ENCODE measurements around the gene MED13L.

Gene MED13L

GRCh38 chr12:116222358-116222757, 55.1 kb downstream of the MED13L start:
- H3K36me3 Mint-ChIP-seq (ENCODE audit: low read depth): peaks cover 29% of the 10 kb centered on the region
- DNase-seq: no peak
- peaks cover 5% of the 10 kb centered on the region for H3K4me1 Mint-ChIP-seq
- H3K4me3 Mint-ChIP-seq: no peak overlapping the region
- no peaks in the 10 kb centered on the region for H3K9me3 Mint-ChIP-seq
- H3K27me3 Mint-ChIP-seq (ENCODE audit: low read depth, poor library complexity): no peaks in the 10 kb centered on the region
- no peak for TF ChIP-seq CTCF (IDR thresholded peaks at IDR 0.05)
- H3K27ac Mint-ChIP-seq: peak overlapping the region; percentile 68

- H3K4me1 Mint-ChIP-seq: peaks cover 10% of the 10 kb centered on the region
- no peak overlapping the region for H3K4me3 Mint-ChIP-seq
- peaks cover 17% of the 10 kb centered on the region for H3K36me3 Mint-ChIP-seq (ENCODE audit: low read depth)
- H3K27ac Mint-ChIP-seq: no peak overlapping the region
- no peaks in the 10 kb centered on the region for H3K9me3 Mint-ChIP-seq
- no peak for DNase-seq
- no peaks in the 10 kb centered on the region for H3K27me3 Mint-ChIP-seq (ENCODE audit: low read depth, poor library complexity)
- no peak for TF ChIP-seq CTCF (IDR thresholded peaks at IDR 0.05)
These were observed 56.7 kb downstream of the MED13L start for GRCh38 chr12:116220756-116221155.

GRCh38 chr12:116217045-116217735, 60.3 kb downstream of the MED13L start:
- H3K4me1 Mint-ChIP-seq: peaks cover 27% of the 10 kb centered on the region
- no peaks in the 10 kb centered on the region for H3K9me3 Mint-ChIP-seq
- H3K36me3 Mint-ChIP-seq (ENCODE audit: low read depth): peaks cover 2% of the 10 kb centered on the region
- no peak for TF ChIP-seq CTCF (IDR thresholded peaks at IDR 0.05)
- no peak overlapping the region for H3K4me3 Mint-ChIP-seq
- H3K27ac Mint-ChIP-seq: no peak overlapping the region
- no peak for DNase-seq
- no peaks in the 10 kb centered on the region for H3K27me3 Mint-ChIP-seq (ENCODE audit: low read depth, poor library complexity)

GRCh38 chr12:116216022-116216756, 61.3 kb downstream of the MED13L start:
- Mint-ChIP-seq H3K27me3 (ENCODE audit: low read depth, poor library complexity) (no peaks in the 10 kb centered on the region), H3K4me1 (peaks cover 34% of the 10 kb centered on the region), H3K4me3 (no peak overlapping the region), H3K36me3 (ENCODE audit: low read depth) (no peaks in the 10 kb centered on the region), H3K9me3 (no peaks in the 10 kb centered on the region), H3K27ac (no peak overlapping the region)
- no peak for TF ChIP-seq CTCF (IDR thresholded peaks at IDR 0.05)
- no peak for DNase-seq

- Mint-ChIP-seq H3K4me1 (peaks cover 45% of the 10 kb centered on the region), H3K4me3 (no peak overlapping the region), H3K27ac (no peak overlapping the region), H3K27me3 (ENCODE audit: low read depth, poor library complexity) (no peaks in the 10 kb centered on the region), H3K9me3 (no peaks in the 10 kb centered on the region), H3K36me3 (ENCODE audit: low read depth) (no peaks in the 10 kb centered on the region)
- TF ChIP-seq CTCF (IDR thresholded peaks at IDR 0.05): no peak
- no peak for DNase-seq
These were observed 62.5 kb downstream of the MED13L start for GRCh38 chr12:116215023-116215422.

Data from nephron progenitor cell (in vitro differentiated cells).